GM12878 (cell line): ENCODE data around the gene SRI. TPM values are rescaled to one million over a fixed set of nuclear protein-coding genes. Genes with fewer than 3 reads are reported as not detected.

Experiments used
- ATAC-seq: fragments of 200-7000 bp; cut with Tn5 transposase; 3 replicates; pipeline ENCODE4 v1.9.1; 2020; ENCODE audit warnings: mild to moderate bottlenecking, moderate library complexity
- BruUV-seq: library from RNA; stranded (reverse); fragments of 400-500 nt; replicated peaks from 2 replicates; lab custom pipeline; 2021; lab: Mats Ljungman, UMichigan
- CTCF ChIA-PET: fragments of 300-600 bp; sonication (Branson Sonifier 250); formaldehyde crosslinking; extraction: SDS; loops from one replicate; lab custom pipeline; 2021; ENCODE audit warnings: inconsistent platforms; lab: Yijun Ruan, JAX
- POLR2A ChIA-PET: fragments of 350-600 bp; formaldehyde crosslinking; extraction: SDS; loops from one replicate; lab custom pipeline; 2021; ENCODE audit warnings: inconsistent platforms; lab: Charles Lee
- RAD21 ChIA-PET: fragments of 300-600 bp; sonication (Branson Sonifier 250); formaldehyde crosslinking; loops from one replicate; lab custom pipeline; 2023; ENCODE audit warnings: antibody characterized with exemption; ENCODE audit not compliant: unreplicated experiment; lab: Charles Lee
- SMC1A ChIA-PET: fragments of 300-600 bp; sonication (Branson Sonifier 250); formaldehyde crosslinking; loops from one replicate; lab custom pipeline; 2023; ENCODE audit not compliant: unreplicated experiment, uncharacterized antibody; lab: Charles Lee
- DNase-seq: peaks from one replicate; pipeline ENCODE4 v3.0.0-alpha.2; 2011; ENCODE audit warnings: low read depth, low spot score
- FAIRE-seq: peaks from 3 replicates; lab custom pipeline; 2011; peaks lifted over from hg19 to GRCh38; lab: Jason Lieb, UNC
- H2AFZ ChIP-seq: 2 replicates; pipeline ENCODE4 v1.6.0; 2011; ENCODE audit warnings: low read depth, low read length, control low read depth; ENCODE audit not compliant: control insufficient read depth
- H3K27ac ChIP-seq: 2 replicates; pipeline ENCODE4 v1.5.1; 2011; ENCODE audit warnings: control low read depth; ENCODE audit not compliant: control insufficient read depth, insufficient read depth
- H3K27me3 ChIP-seq, 2 experiments: replicated peaks in 1 of 2; 2 replicates each; pipeline versions ENCODE4 v1.6.0 to v1.6.1; 2011; ENCODE audit warnings: low read length in 1 of 2; ENCODE audit not compliant: control insufficient read depth in 2 of 2, insufficient read depth in 2 of 2
- H3K36me3 ChIP-seq, 2 experiments: 2 replicates each; pipeline ENCODE4 v1.5.1; 2011; ENCODE audit warnings: low read length in 1 of 2; ENCODE audit not compliant: control insufficient read depth in 2 of 2, insufficient read depth in 2 of 2
- H3K4me1 ChIP-seq: 2 replicates; pipeline ENCODE4 v1.6.1; 2011; ENCODE audit warnings: mild to moderate bottlenecking, low read length, moderate library complexity, mixed read lengths; ENCODE audit not compliant: control insufficient read depth, insufficient read depth
- H3K4me2 ChIP-seq: 2 replicates; pipeline ENCODE4 v1.6.0; 2011; ENCODE audit warnings: control low read depth; ENCODE audit not compliant: control insufficient read depth, insufficient read depth
- H3K4me3 ChIP-seq: fragments of 200-600 bp; sonication (generic); 2 replicates; pipeline ENCODE4 v1.5.1; 2016
- H3K79me2 ChIP-seq: 2 replicates; pipeline ENCODE4 v1.6.0; 2011; ENCODE audit warnings: low read length; ENCODE audit not compliant: control insufficient read depth, insufficient read depth
- H3K9ac ChIP-seq: 2 replicates; pipeline ENCODE4 v1.8.0; 2011; ENCODE audit warnings: low read length, control low read depth, mixed read lengths; ENCODE audit not compliant: control insufficient read depth, insufficient read depth
- H3K9me3 ChIP-seq: replicated peaks from 3 replicates; pipeline ENCODE4 v1.5.1; 2011; ENCODE audit warnings: mild to moderate bottlenecking, low read length; ENCODE audit not compliant: control insufficient read depth, insufficient read depth
- H4K20me1 ChIP-seq: 2 replicates; pipeline ENCODE4 v1.6.0; 2011; ENCODE audit not compliant: control insufficient read depth, insufficient read depth
- CBX5 ChIP-seq: sonication (generic); IDR thresholded peaks from 2 replicates; pipeline ENCODE4 v1.6.1; 2016; ENCODE audit warnings: low read depth, moderate library complexity, mild to moderate bottlenecking, inconsistent platforms
- ESRRA ChIP-seq: IDR thresholded peaks from 2 replicates; pipeline ENCODE4 v1.6.1; 2012; ENCODE audit warnings: mild to moderate bottlenecking, low read length, improper control_type of control experiment
- RAD21 ChIP-seq: IDR thresholded peaks from 2 replicates; pipeline ENCODE4 v1.6.1; 2011; ENCODE audit warnings: mild to moderate bottlenecking, low read depth, low read length, moderate library complexity; ENCODE audit not compliant: insufficient read depth
- RUNX3 ChIP-seq: IDR thresholded peaks from 2 replicates; pipeline ENCODE4 v1.6.1; 2012; ENCODE audit warnings: low read length, inconsistent platforms
- SMARCA5 ChIP-seq: fragments of 450-650 bp; IDR thresholded peaks from 2 replicates; pipeline ENCODE4 v1.6.1; 2017; ENCODE audit warnings: mild to moderate bottlenecking
- SMC3 ChIP-seq: IDR thresholded peaks from 2 replicates; pipeline ENCODE4 v1.6.1; 2011; ENCODE audit warnings: low read length, improper control_type of control experiment, borderline replicate concordance
- SREBF2 ChIP-seq: IDR thresholded peaks from 2 replicates; pipeline ENCODE4 v1.6.1; 2012; ENCODE audit warnings: mild to moderate bottlenecking, low read length
- WGBS: methylation state at CpG from one replicate; pipeline ENCODE4 v1.1.6; 2016; ENCODE audit warnings: low lambda C conversion rate; ENCODE audit not compliant: insufficient replicate concordance, insufficient coverage; ENCODE audit errors: missing lambda C conversion rate; 5-methylcytosine and 5-hydroxymethylcytosine counted together
- in situ Hi-C: fragments of 300-500 bp; cut with MboI; formaldehyde crosslinking; loops from 9 replicates; pipeline ENCODE4 v1.14.3; 2018; ENCODE audit warnings: mixed read lengths
- intact Hi-C: fragments of 100-400 bp; cut with micrococcal nuclease; formaldehyde crosslinking; loops from one replicate; pipeline ENCODE4 v1.14.2; 2022; ENCODE audit not compliant: unreplicated experiment
- polyA plus RNA-seq, 11 experiments: library from polyadenylated mRNA; depleted of rRNA in 4 of 11; unstranded in 6 of 11; stranded (reverse) in 5 of 11; fragments of >200 nt; fragmentation: Nextera tagmentation in 4 of 11; fragmentation: Illumina TruSeq in 1 of 11; extraction: Ambion mirVana in 4 of 11; extraction: Trizol in 1 of 11; gene quantifications; 1 replicate in 1 of 11; 2 replicates in 10 of 11; pipeline versions ENCODE4 v1.2.1 to v1.2.3, GENCODE V29; 2011 to 2016; ENCODE audit warnings: inconsistent platforms in 2 of 11, missing spikeins in 2 of 11, low read depth in 1 of 11
- total RNA-seq, 4 experiments: library from RNA; depleted of rRNA in 3 of 4; stranded (reverse); fragments of >200 nt in 3 of 4; fragmentation: Illumina TruSeq in 1 of 4; extraction: Trizol in 1 of 4; gene quantifications; 2 replicates each; pipeline versions ENCODE4 v1.2.1 to v1.2.3, GENCODE V29; 2013 to 2021
- TF ChIP-seq, protein P1 (sequence below), 3 experiments: IDR thresholded peaks in 2 of 3; conservative IDR thresholded peaks in 1 of 3; 2 replicates each; pipeline ENCODE4 v1.5.1; 2011; ENCODE audit warnings: low read depth in 3 of 3, low read length in 3 of 3, mild to moderate bottlenecking in 3 of 3, control low read depth in 2 of 3, moderate library complexity in 2 of 3, inconsistent platforms in 1 of 3, mixed read lengths in 1 of 3; ENCODE audit not compliant: control insufficient read depth in 2 of 3, insufficient read depth in 1 of 3; ENCODE audit errors: extremely low read depth in 1 of 3
- TF ChIP-seq, protein P2 (sequence below): fragments of 450-650 bp; IDR thresholded peaks from 2 replicates; pipeline ENCODE4 v1.6.1; 2017; ENCODE audit warnings: mild to moderate bottlenecking, low read depth, inconsistent platforms; ENCODE audit not compliant: poor library complexity, severe bottlenecking

SRI gene
- total and polyA plus RNA-seq, 10 of the 15 experiments (the other 5 are each of a cell fraction or from before 2014, with no cell fraction given), result 94.7 to 588 (median 242) TPM

DNA sequence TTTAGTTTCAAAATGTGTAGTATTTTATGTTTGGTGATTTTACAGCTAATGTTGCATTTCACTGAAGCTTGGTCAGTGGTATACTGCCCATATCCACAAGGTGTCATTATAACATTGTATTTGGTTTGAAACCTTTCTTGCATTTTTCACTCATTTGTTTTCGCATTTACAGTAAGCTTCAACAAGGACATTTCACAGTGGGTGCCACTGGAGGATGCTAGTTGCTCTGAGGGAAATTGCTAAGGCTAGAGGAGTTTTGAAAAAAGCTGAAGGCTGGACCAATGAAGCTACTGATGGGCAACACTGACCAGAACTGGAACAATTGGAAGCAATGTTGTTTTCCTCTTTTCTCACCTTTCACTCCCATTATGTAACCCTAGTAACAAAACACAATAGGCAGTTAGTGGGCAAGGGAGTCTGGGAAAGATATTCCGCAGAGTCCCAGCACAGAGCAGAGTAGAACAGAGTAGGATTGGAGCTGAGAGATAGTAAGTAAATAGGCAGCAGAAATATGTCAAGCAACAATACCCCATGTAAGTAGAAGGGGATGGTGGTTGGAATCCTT is 23.6 kb upstream of the SRI start:
- H3K4me3 ChIP-seq, result no peak overlapping the region
- ATAC-seq, result peak; percentile 86
- intact Hi-C loops (loop anchor here (1.0 to 5.0 kb wide), 5 partner anchors 115 to 1379 kb away; no protein-coding TSS in a partner anchor), in situ Hi-C loops (loop anchor here (10.0 to 25.0 kb wide), 2 partner anchors 594 to 1381 kb away; no protein-coding TSS in a partner anchor)
- no peak overlapping the region for H3K9ac ChIP-seq
- ChIA-PET CTCF (interaction anchor here (0.5 to 5.1 kb wide), 47 partner anchors 9 to 1579 kb away, joined by 3 to 129 read pairs (median 4); no protein-coding TSS in a partner anchor), POLR2A (interaction anchor here (0.9 kb wide), 1 partner anchor 114 kb away, joined by 3 read pairs; no protein-coding TSS in a partner anchor), RAD21 (interaction anchor here (0.7 to 4.7 kb wide), 25 partner anchors 9 to 1380 kb away, joined by 3 to 81 read pairs (median 5); partner anchors contain the start of gene SRI), SMC1A (interaction anchor here (0.6 to 5.1 kb wide), 37 partner anchors 8 to 1379 kb away, joined by 3 to 89 read pairs (median 4); no protein-coding TSS in a partner anchor)
- no peak overlapping the region for H2AFZ ChIP-seq
- H4K20me1 ChIP-seq, result no peaks in the 10 kb centered on the region
- no TSS peak for BruUV-seq
- TF ChIP-seq RUNX3 (0 out of 2 replicates have a peak, but pooled peaks have one; percentile 13), SMARCA5 (peak; percentile 46; the same call in 1 of the 2 replicates), RAD21 (peak; percentile 86), ESRRA (no peak), SREBF2 (no peak), CBX5 (no peak), SMC3 (peak; percentile 79; the same call in 1 of the 2 replicates)
- TF ChIP-seq, protein P1, sequence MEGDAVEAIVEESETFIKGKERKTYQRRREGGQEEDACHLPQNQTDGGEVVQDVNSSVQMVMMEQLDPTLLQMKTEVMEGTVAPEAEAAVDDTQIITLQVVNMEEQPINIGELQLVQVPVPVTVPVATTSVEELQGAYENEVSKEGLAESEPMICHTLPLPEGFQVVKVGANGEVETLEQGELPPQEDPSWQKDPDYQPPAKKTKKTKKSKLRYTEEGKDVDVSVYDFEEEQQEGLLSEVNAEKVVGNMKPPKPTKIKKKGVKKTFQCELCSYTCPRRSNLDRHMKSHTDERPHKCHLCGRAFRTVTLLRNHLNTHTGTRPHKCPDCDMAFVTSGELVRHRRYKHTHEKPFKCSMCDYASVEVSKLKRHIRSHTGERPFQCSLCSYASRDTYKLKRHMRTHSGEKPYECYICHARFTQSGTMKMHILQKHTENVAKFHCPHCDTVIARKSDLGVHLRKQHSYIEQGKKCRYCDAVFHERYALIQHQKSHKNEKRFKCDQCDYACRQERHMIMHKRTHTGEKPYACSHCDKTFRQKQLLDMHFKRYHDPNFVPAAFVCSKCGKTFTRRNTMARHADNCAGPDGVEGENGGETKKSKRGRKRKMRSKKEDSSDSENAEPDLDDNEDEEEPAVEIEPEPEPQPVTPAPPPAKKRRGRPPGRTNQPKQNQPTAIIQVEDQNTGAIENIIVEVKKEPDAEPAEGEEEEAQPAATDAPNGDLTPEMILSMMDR (IDR thresholded peaks at IDR 0.05 in 2 of 3, conservative IDR thresholded peaks at IDR 0.05 in 1 of 3; ENCODE audit: control insufficient read depth in 2 of 3, extremely low read depth in 1 of 3, insufficient read depth in 1 of 3, low read depth in 3 of 3, low read length in 3 of 3), result peak; percentile 57 to 83 (median 65)
- TF ChIP-seq, protein P2, sequence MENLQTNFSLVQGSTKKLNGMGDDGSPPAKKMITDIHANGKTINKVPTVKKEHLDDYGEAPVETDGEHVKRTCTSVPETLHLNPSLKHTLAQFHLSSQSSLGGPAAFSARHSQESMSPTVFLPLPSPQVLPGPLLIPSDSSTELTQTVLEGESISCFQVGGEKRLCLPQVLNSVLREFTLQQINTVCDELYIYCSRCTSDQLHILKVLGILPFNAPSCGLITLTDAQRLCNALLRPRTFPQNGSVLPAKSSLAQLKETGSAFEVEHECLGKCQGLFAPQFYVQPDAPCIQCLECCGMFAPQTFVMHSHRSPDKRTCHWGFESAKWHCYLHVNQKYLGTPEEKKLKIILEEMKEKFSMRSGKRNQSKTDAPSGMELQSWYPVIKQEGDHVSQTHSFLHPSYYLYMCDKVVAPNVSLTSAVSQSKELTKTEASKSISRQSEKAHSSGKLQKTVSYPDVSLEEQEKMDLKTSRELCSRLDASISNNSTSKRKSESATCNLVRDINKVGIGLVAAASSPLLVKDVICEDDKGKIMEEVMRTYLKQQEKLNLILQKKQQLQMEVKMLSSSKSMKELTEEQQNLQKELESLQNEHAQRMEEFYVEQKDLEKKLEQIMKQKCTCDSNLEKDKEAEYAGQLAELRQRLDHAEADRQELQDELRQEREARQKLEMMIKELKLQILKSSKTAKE, result peak; percentile 17
- H3K4me2 ChIP-seq, result no peak overlapping the region
- H3K79me2 ChIP-seq, result no peaks in the 10 kb centered on the region
- no peaks in the 10 kb centered on the region for H3K9me3 ChIP-seq
- H3K27me3 ChIP-seq, result no peaks in the 10 kb centered on the region
- WGBS, result 43% methylated on average over 2 of the region's 2 CpGs
- no peak overlapping the region for H3K27ac ChIP-seq
- DNase-seq, result peak; percentile 7
- no peaks in the 10 kb centered on the region for H3K36me3 ChIP-seq
- peak; percentile 89 for FAIRE-seq
- H3K4me1 ChIP-seq, result no peaks in the 10 kb centered on the region
